Vagina (tissue), 2 donors: ENCODE measurements around the gene HOXA9. TPM values are rescaled to one million over a fixed set of nuclear protein-coding genes. Genes with fewer than 3 reads are reported as not detected.

ENCODE experiments used
- DNase-seq, 2 donors: peaks; one replicate each; pipeline ENCODE4 v3.0.0-alpha.2; 2017; ENCODE audit errors: extremely low spot score in 2 of 2
- H3K27ac ChIP-seq: fragments of 200-600 bp; sonication (generic); one replicate; pipeline ENCODE4 v1.5.1; 2019
- H3K27me3 ChIP-seq: fragments of 200-600 bp; sonication (generic); one replicate; pipeline ENCODE4 v1.5.1; 2019
- H3K36me3 ChIP-seq, 2 donors: fragments of 200-600 bp; sonication (generic); one replicate each; pipeline ENCODE4 v1.5.1; 2017 to 2019
- H3K4me1 ChIP-seq: fragments of 200-600 bp; sonication (generic); one replicate; pipeline ENCODE4 v1.5.1; 2019
- H3K4me3 ChIP-seq, 2 donors: fragments of 200-600 bp; sonication (generic); 1 replicate in 1 of 2; 2 replicates in 1 of 2; pipeline ENCODE4 v1.5.1; 2016 to 2019
- H3K9me3 ChIP-seq: fragments of 200-600 bp; sonication (generic); one replicate; pipeline ENCODE4 v1.5.1; 2019
- CTCF ChIP-seq, 3 experiments: fragments of 450-650 bp in 2 of 3; fragments of 200-600 bp in 1 of 3; sonication (generic) in 1 of 3; IDR thresholded peaks; one replicate each; pipeline ENCODE4 v1.5.1; 2017 to 2019; ENCODE audit warnings: antibody characterized with exemption in 3 of 3, mild to moderate bottlenecking in 2 of 3, moderate library complexity in 2 of 3
- POLR2A ChIP-seq, 2 donors: fragments of 450-650 bp; IDR thresholded peaks; one replicate each; pipeline ENCODE4 v1.6.1; 2017; ENCODE audit warnings: antibody characterized with exemption in 2 of 2, mild to moderate bottlenecking in 2 of 2, moderate library complexity in 2 of 2
- POLR2AphosphoS5 ChIP-seq, 2 donors: sonication (generic); formaldehyde crosslinking; IDR thresholded peaks; one replicate each; pipeline ENCODE4 v1.9.0; 2017; ENCODE audit warnings: antibody characterized with exemption in 2 of 2, mild to moderate bottlenecking in 2 of 2, low read depth in 1 of 2; ENCODE audit not compliant: insufficient read depth in 1 of 2
- intact Hi-C: fragments of 100-400 bp; cut with DNase I; formaldehyde crosslinking; loops from one replicate; pipeline ENCODE4 v1.15.1; 2023
- total RNA-seq: library from RNA; depleted of rRNA; stranded (reverse); fragments of >200 nt; gene quantifications from one replicate; pipeline ENCODE4 v1.2.3, GENCODE V29; 2016

The HOXA9 gene
- total RNA-seq, 1 donor from 2014 or later, result 13.0 TPM

- Histone ChIP-seq H3K36me3 (no peaks in the 10 kb centered on the region), H3K4me3 (peak overlapping the region; percentile 56 to 64), H3K27me3 (no peaks in the 10 kb centered on the region), H3K9me3 (no peaks in the 10 kb centered on the region), H3K4me1 (peaks cover 66% of the 10 kb centered on the region), H3K27ac (peak overlapping the region; percentile 99)
- intact Hi-C loops, result no loop called here
- DNase-seq, result no peak
- no peak for TF ChIP-seq POLR2A (IDR thresholded peaks at IDR 0.05)
- TF ChIP-seq POLR2AphosphoS5 (IDR thresholded peaks at IDR 0.05; ENCODE audit: insufficient read depth in 1 of 2, low read depth in 1 of 2), result peak in 1 of 2 donors; percentile 48
Measured at GRCh38 chr7:27176962-27177794, 11.8 kb upstream of the HOXA9 start.

GRCh38 chr7:27176524-27176845 is 11.1 kb upstream of the HOXA9 start:
- H3K4me1 ChIP-seq, result peaks cover 63% of the 10 kb centered on the region
- H3K9me3 ChIP-seq, result no peaks in the 10 kb centered on the region
- no peaks in the 10 kb centered on the region for H3K36me3 ChIP-seq
- intact Hi-C loops, result no loop called here
- peak overlapping the region; percentile 99 for H3K27ac ChIP-seq
- DNase-seq, result no peak
- no peaks in the 10 kb centered on the region for H3K27me3 ChIP-seq
- H3K4me3 ChIP-seq, result peak overlapping the region; percentile 56 to 64
- no peak for TF ChIP-seq POLR2A (IDR thresholded peaks at IDR 0.05)
- no peak for TF ChIP-seq POLR2AphosphoS5 (IDR thresholded peaks at IDR 0.05; ENCODE audit: insufficient read depth in 1 of 2, low read depth in 1 of 2)
- TF ChIP-seq CTCF (IDR thresholded peaks at IDR 0.05), result no peak

- TF ChIP-seq POLR2A (IDR thresholded peaks at IDR 0.05) (no peak), POLR2AphosphoS5 (IDR thresholded peaks at IDR 0.05; ENCODE audit: insufficient read depth in 1 of 2, low read depth in 1 of 2) (peak in 1 of 2 donors; percentile 56), CTCF (IDR thresholded peaks at IDR 0.05) (no peak)
- Histone ChIP-seq H3K36me3 (no peaks in the 10 kb centered on the region), H3K4me1 (peaks cover 57% of the 10 kb centered on the region), H3K27me3 (no peaks in the 10 kb centered on the region), H3K9me3 (no peaks in the 10 kb centered on the region), H3K27ac (peak overlapping the region; percentile 99), H3K4me3 (peak overlapping the region; percentile 56 to 64)
- no peak for DNase-seq
- intact Hi-C loops, result no loop called here
Measured at GRCh38 chr7:27175626-27176523, 10.5 kb upstream of the HOXA9 start.

- TF ChIP-seq CTCF (IDR thresholded peaks at IDR 0.05), result no peak
- TF ChIP-seq POLR2AphosphoS5 (IDR thresholded peaks at IDR 0.05; ENCODE audit: insufficient read depth in 1 of 2, low read depth in 1 of 2), result no peak
- TF ChIP-seq POLR2A (IDR thresholded peaks at IDR 0.05), result no peak
- Histone ChIP-seq H3K4me3 (peak overlapping the region; percentile 56 to 64), H3K4me1 (peaks cover 48% of the 10 kb centered on the region), H3K9me3 (no peaks in the 10 kb centered on the region), H3K27ac (peak overlapping the region; percentile 99), H3K27me3 (no peaks in the 10 kb centered on the region), H3K36me3 (no peaks in the 10 kb centered on the region)
- no peak for DNase-seq
- intact Hi-C loops, result no loop called here
Measured at GRCh38 chr7:27174874-27175625, 9.7 kb upstream of the HOXA9 start.
